ENCODE data around the gene DHRS2.

The DHRS2 gene

DNA sequence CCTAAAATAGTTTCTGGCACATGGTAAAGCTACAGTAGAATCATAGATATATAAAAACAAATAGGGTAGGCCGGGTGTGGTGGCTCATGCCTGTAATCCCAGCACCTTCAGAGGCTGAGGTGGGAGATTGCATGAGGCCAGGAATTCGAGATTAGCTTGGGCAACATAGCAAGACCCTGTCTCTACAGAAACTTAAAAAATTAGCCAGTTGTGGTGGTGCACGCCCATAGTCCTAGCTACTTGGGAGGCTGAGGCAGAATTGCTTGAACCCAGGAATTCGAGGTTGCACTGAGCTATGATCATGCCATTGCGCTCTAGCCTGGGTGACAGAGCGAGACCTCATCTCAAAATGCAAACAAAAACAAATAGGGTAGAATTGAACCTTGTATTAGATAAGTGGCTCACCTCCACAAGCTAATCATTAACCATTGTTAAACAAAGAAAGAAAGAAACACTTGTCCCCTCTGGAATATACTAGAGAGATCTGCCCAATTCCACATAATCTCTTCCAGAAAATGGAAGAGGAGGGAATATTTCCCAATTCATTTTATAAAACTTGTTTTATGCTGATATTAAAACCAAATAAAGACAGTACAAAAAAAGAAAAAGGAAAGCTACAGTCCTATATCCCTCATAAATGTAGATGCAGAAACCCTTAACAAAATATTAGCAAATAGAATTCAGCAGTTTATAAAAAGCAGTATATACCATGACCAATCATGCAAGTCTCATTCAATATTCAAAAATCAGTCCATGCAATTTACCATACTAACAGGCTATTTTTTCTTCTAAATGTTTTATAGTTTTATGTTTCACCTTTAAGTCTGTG, 22.7 kb upstream of the DHRS2 start:
- DNase-seq = peak in 1 of 3 experiments; percentile 6

DNA sequence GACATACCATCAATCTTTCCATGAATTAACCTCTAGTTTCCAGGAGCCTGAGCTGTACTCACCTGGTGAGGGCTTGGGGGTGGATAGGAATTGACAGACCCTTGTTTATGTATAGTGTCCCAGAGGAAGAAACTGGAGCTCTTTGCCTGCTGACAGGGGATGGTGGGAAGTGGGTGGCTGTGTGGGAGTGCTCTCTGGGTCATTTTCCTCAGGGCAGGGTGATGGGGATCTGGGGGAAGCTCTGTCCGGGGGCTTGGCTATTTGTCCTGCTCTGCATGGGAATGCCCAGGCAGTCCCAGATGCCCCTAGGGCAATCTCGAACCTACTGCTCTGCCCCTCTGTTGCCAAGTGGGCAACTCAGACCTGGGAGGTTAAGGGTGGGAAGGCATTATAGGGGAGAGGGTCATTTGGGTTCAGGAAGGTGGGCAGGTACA, 21.8 kb upstream of the DHRS2 start:
- no peak for DNase-seq

DNA sequence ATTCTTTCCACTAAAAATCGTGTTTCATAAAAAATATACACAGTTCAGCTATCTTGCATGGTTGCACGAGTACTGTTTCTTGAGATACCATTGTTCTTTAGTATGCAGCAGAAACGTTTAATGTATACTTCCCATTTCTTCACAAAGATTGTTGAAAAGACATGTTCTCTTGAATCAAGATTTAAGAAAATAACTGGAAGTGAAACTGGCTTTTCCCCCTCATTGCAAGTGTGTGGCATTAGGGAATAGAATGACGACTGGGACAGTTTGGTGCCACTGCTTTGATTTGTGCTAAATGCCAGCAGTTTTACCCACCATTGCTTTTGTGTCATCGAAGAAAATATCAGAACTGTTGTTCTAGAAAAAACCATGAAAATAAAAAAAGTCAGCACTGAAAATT, 20.3 kb upstream of the DHRS2 start:
- no peak for DNase-seq

DNA sequence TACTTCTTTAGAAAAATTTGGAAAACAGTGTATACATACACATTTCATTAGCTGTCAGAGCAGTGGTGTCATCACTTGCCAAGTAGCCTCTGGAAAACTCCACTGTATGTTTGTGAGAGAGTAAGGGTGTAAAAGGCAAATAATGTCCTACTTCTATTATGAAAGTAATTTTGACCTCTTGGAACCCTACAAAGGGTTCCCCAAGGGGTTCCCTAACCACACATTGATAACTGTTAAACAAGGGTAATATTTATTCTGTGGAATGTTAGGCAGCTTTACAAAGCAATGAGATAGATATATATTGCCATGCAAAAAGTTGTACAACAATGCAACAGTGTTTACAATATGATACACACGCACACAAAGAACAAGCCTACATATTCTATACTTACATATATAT, 18.6 kb upstream of the DHRS2 start:
- DNase-seq = no peak

DNA sequence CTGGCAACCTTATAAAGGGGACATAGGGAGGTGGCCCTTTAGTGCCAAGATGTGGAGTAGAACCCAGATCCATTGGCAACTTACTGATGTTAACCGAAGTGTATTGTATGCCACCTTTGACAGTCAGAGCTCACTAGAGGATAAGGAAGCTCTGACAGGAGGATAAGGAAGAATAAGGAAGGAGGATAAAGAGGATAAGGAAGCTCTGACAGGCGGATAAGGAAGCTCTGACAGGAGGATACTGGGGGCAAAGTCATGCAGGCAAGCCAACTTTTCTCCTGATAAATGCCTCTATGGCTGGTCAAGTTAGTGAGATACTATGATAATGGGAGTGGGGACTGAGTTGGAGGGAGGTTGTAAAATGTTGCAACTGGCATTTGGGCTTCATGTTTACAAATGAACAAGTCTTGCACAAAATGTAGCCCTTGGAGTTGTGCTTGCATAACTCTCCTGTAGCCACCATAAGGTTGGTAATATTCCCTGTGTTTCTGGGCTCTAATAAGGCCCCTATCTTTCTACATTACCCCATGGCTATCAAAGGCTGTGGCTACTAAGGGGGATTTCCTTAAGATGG, 17.7 kb upstream of the DHRS2 start:
- DNase-seq = no peak

DNA sequence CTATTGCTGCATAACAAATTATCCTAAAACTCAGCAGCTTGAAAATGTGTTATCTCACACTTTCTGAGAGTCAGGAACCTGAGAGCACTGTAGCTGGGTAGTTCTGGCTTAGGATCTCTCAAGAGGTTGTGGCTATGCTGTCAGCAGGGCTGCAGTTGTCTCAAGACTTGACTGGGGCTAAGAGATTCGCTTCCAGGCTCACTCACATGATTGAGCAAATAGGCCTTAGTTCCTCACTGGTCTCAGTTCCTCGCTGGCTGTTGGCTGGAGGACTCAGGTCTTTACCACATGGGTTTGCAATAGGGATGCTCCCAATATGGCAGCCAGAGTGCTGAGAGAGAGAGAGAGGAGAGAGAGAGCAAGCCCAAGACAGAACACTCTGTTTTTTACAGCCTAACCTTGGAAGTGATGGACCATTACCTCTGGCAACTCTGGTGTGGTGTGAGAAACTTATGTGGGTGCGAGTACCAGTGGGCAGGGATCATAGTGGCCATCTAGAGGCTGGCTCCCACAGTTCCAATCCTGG, 15.9 kb upstream of the DHRS2 start:
- DNase-seq = no peak

DNA sequence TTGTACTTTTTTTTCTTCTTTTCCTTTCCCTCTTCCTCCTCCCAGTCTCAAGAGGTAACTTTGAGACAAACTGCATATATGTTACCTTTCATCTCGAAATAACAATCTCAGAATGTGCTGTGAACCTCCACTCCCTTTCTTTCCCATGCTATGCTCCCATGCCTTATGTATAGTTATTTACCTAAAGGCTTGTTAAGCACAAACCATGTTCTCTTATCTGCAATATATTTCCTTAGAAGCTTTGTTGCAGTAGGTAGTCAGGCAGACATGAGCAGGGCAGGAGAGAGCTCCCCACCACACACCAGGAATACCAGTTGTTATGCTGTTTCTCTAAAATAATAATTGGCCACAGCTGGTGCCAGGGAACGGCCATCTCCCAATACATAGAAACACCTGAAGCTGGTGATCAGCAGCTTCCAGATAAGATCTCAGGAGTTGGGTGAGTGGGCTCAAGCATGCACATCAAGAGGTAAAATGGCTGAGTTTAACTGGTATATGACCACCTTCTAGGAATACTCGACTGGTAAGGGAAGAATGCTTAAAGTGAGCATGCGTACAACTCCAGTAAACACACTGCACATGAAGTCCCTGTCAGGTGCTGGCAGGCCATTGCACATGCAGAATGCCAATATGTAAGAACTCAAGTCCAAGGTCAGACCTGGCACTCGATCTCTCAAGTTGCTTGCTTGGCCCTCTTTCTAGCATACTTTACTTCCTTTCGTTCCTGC, 14.8 kb upstream of the DHRS2 start:
- DNase-seq = no peak

DNA sequence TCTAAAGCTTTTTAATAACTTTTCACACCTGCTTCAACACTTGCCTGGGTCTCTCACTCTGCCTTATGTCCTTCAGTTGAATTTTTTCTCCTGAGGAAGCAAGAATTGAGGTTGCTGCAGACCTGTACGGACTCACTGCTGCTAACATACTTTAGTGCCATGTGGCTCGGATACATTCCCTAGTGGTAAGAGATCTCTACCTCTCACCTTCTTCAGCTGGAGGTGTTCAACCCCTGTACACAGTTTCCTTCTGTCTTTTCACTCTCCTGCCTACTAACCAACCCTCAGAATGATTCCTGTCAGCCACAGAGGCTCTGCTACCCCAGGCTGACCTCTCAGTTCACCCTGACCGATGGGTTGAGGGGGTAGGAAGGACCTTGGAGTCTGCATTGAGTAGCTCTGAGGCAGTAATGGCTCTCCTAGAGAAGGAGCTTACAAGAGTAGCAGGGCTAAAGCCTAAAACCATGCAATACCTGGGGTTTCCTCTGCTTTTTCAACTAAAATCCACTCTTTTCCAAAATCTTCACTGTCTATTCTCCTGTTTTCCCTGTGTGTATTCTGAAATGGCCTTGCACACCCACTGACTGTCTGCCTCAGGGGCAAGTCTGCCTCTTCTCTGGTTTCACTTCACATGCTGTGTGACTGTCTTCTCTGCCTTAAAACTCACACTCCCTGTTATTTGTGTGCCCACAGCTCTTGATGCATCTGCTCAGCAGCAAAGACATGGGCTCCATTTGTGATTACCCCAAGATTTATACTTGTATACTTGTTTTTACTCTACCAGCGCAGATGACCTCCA, 14.0 kb upstream of the DHRS2 start:
- DNase-seq = no peak

DNA sequence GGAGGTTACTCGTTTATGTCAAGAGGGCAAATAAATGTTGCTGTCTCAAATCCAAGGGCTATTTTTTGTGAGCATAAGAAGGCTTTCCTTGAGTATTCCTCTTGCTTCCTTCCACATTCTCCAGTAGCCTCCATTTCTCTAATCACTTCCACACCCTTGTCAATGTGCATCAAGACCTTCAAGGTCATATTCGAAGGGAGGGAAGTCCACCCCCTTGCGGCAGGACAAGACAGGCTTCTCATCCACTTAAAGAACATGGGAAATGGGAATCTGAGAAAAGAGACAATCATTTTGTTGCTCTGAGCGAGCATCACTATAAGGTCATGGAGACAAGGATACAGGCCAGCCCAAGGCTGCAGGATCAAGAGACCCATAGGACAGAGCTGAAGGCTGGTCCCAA, 13.2 kb upstream of the DHRS2 start:
- no peak for DNase-seq

DNA sequence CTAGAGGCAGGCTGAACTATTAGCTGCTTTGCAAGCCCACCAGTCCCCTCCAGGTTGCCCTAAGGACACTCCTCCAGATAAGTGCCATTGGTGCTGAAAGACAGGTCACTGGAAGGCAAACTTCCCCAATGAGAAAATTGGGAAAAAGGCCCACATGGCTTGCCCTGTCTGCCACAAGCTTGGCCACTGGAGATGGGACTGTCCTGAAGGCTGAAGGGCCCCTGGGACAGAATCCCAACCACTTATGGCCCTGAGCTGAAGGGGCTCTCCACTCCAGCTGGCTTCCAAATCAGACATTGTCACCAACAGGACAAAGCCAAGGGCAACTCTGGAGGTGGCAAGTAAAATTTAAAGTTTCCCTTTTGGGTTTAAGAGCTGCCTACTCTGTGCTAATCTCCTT, 12.2 kb upstream of the DHRS2 start:
- DNase-seq = no peak

DNA sequence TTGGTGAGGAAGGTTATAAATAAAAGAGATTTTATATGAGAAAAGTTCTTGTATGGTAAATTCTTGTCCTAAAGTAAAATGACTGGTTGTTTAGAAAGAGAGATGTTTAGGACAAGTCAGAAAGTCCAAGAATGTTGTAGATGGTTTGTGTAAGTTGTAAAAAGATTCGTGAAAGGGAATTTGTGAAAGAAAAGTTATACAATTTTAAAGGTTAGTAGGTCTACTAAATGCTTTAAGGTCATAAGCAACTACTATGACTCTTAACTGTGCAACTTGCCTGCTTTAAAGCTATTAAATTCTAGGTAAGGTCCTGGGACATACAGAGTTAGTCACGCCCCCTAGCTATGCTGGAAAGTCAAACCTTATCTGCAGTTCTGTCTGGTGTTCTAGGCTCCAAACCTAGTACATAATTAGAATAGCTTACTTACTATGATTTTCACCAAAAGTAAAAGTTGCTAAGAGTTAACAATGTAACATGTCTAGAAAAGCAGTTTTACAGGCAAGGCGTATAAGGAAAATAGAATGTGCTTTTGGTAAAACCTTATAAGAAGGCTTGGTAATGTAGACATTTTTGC, 11.2 kb upstream of the DHRS2 start:
- no peak for DNase-seq

DNA sequence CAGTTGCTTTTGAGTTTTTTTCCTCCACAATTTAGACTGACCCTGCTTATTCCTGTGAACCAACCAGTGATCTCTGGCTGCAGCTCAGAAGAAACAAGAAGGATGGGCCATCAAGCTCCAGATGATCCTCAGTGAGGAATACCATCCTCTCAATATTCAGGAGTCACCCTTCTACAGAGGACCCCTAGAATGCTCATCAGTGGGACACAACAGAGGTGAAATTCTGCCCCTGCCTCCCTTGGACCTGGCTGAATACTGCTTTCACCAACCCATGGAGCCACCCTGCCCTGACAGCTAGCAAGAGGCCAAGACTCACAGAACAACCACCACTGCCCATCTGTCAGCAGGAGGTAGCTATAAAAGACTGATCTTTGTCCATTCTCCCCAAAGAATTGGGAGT, 9.2 kb upstream of the DHRS2 start:
- DNase-seq = no peak

DNA sequence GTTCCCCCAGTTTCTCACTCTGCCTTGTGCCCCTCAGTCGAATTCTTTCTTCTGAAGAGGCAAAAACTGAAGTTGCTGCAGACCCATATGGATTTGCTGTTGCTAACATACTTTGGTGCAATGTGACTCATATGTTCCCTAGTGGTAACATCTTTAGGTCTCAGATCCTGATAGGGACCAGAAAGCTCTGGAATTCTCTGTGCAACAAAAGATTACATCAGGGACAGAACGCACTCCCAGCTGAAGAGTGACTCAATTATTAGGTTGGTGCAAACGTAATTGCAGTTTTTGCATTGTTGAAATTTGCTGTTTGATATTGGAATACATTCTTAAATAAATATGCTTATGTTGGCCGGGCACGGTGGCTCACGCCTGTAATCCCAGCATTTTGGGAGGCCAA, 8.2 kb upstream of the DHRS2 start:
- no peak for DNase-seq

DNA sequence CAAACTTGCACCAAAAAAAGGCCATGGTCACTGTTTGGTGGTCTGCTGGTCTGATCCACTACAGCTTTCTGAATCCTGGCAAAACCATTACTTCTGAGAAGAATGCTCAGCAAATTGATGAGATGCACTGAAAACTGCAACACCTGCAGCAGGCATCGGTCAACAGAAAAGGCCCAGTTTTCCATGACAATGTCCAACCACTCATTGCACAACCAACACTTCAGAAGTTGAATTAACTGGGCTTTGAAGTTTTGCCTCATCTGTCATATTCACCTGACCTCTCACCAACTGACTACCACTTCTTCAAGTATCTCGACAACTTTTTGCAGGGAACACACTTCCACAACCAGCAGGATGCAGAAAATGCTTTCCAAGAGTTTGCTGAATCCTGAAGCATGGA, 7.0 kb upstream of the DHRS2 start:
- DNase-seq = no peak

DNA sequence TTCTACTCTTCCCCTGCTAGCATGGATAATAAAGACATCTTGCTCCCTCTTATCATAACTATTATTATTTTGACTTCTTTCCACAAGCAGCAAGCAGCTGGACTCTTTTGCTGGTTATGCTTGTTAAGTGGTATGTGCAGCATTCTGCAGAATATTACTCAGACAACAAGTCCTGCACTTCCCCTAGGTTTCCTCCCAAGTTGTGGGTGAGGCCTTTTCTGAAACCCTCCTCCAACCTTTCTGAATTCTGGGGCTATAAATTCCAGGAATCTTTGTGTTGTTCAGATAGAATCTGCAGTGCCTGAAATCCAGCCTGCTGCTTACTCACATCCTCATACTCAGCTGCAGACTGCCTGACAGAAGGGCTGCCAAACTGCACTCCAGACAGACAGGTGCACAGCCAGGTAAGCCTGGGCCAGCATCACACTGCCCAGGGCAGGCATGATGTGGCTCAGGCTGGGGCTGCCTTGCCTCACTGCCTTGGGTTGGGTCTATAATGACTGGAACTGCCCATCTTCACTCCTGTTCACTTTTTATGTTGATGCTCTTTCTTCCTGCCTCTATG, 6.2 kb upstream of the DHRS2 start:
- no peak for DNase-seq

DNA sequence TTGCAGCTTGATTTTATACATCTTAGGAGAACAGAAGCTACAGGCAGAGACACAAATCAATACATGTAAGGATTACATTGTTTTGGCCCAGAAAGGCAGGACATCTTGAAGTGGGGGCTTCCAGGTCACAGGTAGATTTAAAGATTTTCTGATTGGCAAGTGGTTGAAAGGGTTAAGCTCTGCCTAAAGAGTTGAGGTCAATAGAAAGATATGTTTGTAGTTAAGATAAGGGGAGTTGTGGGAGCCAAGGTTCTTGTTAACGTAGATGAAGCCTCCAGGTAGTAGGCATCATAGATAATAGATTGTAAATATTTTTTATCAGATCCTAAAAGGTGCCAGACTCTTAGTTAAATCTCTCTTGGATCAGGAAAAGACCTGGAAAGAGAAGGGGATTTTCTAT, 5.5 kb upstream of the DHRS2 start:
- no peak for DNase-seq

DNA sequence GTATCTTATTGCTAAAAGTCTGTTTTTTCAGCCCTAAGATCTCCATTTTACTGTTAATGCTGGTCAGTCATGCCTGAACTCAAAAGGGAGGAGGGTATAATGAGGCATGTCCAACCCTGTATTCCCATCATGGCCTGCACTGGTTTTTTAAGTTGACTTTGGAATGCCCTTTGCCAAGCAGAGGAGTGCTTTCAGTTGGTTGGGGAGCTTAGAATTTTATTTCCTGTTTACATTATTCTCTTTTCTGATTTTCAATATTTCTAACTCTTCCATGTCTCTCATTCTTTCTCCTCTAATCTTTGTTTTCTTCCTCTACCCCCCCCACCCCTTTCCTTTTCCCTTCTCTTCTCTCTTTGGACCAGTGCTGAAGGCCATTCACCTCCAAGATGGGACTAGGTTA, 4.9 kb upstream of the DHRS2 start:
- no peak for DNase-seq

DNA sequence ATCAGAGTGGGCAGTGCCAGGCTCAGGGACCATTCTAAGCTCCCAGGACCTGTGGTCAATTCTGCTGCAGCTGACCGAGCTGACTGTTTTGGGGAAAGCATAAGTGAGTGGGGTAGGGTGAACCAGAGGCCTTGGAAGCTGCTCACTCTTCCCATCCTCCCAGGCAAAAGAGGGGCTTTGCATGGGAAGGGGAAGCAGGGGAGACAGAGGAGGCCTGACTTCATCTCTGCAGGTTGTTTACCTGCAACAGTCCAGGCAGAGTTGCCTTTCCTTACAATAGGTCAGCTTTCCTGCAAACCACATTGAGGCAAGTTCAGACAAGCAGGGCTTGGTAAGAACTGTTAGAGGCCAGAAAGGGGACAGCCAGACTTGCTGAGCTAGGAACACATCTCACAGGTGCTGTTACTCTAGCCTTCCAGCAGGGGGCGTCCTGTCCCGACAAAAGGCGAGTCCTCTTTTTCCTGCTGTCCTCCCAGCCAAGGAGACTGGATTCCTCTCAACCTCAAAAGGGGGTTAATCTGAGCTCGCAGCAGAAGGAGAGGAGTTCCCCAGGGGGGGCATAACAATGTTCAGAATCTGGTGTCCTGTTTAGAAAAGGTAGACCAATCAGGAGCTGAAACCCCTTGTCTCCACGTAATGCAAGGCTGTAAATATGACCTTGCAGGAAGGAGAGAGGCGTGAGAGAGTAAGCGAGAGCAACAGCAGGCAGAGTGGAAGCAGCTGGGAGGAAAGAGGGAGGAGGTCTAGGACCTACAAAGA, 4.3 kb upstream of the DHRS2 start:
- DNase-seq = peak; percentile 71 to 92 (median 71)

DNA sequence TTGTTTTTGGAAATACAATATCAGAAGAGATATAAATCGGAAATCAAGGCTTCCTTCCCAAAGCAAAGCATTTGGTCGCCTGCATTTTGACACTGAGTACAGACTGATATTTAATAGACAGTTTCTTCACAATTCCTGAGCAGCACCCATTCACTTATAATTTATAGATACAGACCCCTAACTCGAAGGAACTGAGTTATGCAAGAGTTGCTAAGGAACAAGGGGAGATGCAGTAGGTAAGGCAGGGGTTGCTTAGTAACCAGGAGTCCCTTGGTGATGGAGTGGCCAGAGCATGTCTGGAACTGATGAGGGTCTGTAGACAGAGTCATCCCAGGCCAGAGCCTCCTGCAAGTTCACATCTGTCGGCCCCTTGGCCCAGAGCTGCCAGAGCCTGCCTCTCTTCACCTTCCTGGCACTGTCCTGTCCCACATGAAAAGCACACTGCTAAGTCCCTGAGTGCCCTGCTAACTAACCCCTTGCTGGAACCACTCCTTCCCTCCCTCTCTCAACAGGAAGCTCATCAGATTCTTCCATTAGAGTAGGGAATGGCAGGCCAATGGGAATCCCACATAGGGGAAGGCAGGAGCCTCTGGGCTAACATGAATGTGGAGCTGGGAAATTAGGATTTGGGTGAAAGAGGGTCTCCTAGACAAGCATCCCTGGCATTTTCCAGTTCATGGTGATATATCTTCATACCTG, 3.6 kb upstream of the DHRS2 start:
- peak in 2 of 3 experiments; percentile 33 to 74 for DNase-seq

DNA sequence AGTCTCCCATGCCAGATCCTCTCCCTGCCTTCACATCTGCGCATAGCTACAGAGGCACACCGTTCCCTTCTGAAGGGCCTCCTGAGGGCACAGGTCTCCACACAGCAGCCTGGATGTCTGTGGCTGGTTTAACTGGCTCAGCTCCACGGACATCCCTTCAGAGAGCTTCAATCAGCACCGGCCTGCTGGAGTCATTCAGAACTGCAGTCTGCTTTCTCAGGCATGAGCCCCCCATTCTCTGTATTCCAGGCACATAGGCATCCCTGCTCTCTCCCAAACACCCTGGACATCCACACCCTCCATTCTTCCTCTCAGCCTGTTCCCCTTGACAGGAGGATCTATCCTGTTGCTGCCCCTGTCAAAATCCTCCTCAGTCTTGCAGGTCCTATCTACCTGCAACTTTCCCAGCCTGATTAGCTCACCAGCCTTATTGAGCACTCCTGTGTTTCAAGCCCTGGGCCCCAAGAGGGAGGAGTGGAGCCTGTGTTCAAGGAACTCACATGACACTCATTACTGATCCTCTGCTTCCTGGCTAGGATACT, 2.9 kb upstream of the DHRS2 start:
- DNase-seq = no peak

Measured in NCI-H1417 (cell line).